Liver (tissue), 9 donors: ENCODE results near the gene MYMK. TPM values are rescaled to one million over a fixed set of nuclear protein-coding genes. Genes with fewer than 3 reads are reported as not detected.

Experiments
- DNase-seq: peaks from one replicate; pipeline ENCODE4 v3.0.0-alpha.2; 2017; ENCODE audit warnings: low spot score
- H3K27ac ChIP-seq, 2 donors: one replicate each; pipeline ENCODE4 v1.7.0; 2013; ENCODE audit warnings: inconsistent platforms in 2 of 2, low read length in 2 of 2, control low read depth in 1 of 2, low read depth in 1 of 2, mild to moderate bottlenecking in 1 of 2
- H3K27me3 ChIP-seq, 4 donors: one replicate each; pipeline versions ENCODE4 v1.6.1 to v1.7.0; 2013; ENCODE audit warnings: low read length in 3 of 4, inconsistent platforms in 1 of 4, mild to moderate bottlenecking in 1 of 4, moderate library complexity in 1 of 4; ENCODE audit not compliant: control insufficient read depth in 4 of 4, insufficient read depth in 4 of 4
- H3K36me3 ChIP-seq, 4 donors: one replicate each; pipeline versions ENCODE4 v1.6.1 to v1.7.0; 2013; ENCODE audit warnings: low read length in 3 of 4, mild to moderate bottlenecking in 3 of 4, low read depth in 1 of 4, moderate library complexity in 1 of 4; ENCODE audit not compliant: control insufficient read depth in 4 of 4, insufficient read depth in 3 of 4
- H3K4me1 ChIP-seq, 4 donors: one replicate each; pipeline versions ENCODE4 v1.6.1 to v1.7.0; 2013; ENCODE audit warnings: low read length in 3 of 4, mild to moderate bottlenecking in 3 of 4, moderate library complexity in 1 of 4; ENCODE audit not compliant: control insufficient read depth in 4 of 4, insufficient read depth in 4 of 4
- H3K4me3 ChIP-seq, 3 donors: one replicate each; pipeline versions ENCODE4 v1.6.1 to v1.7.0; 2013; ENCODE audit warnings: low read length in 3 of 3, control low read depth in 1 of 3, low read depth in 1 of 3, mild to moderate bottlenecking in 1 of 3
- H3K9ac ChIP-seq, 2 donors: one replicate each; pipeline ENCODE4 v1.7.0; 2013; ENCODE audit warnings: low read length in 2 of 2, mild to moderate bottlenecking in 2 of 2, moderate library complexity in 2 of 2, control low read depth in 1 of 2, low read depth in 1 of 2
- H3K9me3 ChIP-seq, 4 donors: one replicate each; pipeline versions ENCODE4 v1.6.1 to v1.7.0; 2013; ENCODE audit warnings: low read length in 3 of 4; ENCODE audit not compliant: control insufficient read depth in 4 of 4
- CTCF ChIP-seq: fragments of 150-350 bp; IDR thresholded peaks from 2 replicates; pipeline ENCODE4 v1.5.1; 2017; ENCODE audit warnings: improper control_type of control experiment, low read depth, low read length; ENCODE audit not compliant: missing input control
- EGR1 ChIP-seq, 2 donors: IDR thresholded peaks; 2 replicates each; pipeline ENCODE4 v1.6.1; 2016 to 2018; ENCODE audit warnings: antibody characterized with exemption in 2 of 2, low read depth in 2 of 2
- FOXA1 ChIP-seq: IDR thresholded peaks from 2 replicates; pipeline ENCODE4 v1.6.1; 2016; ENCODE audit warnings: antibody characterized with exemption
- FOXA2 ChIP-seq: IDR thresholded peaks from 2 replicates; pipeline ENCODE4 v1.6.1; 2016; ENCODE audit warnings: antibody characterized with exemption
- GABPA ChIP-seq, 2 donors: IDR thresholded peaks in 1 of 2; conservative IDR thresholded peaks in 1 of 2; 2 replicates each; pipeline ENCODE4 v1.6.1; 2016; ENCODE audit warnings: antibody characterized with exemption in 2 of 2, mild to moderate bottlenecking in 1 of 2, moderate library complexity in 1 of 2
- HNF4A ChIP-seq, 2 donors: conservative IDR thresholded peaks; 2 replicates each; pipeline ENCODE4 v1.6.1; 2016; ENCODE audit warnings: antibody characterized with exemption in 2 of 2, mild to moderate bottlenecking in 2 of 2
- HNF4G ChIP-seq: IDR thresholded peaks from 2 replicates; pipeline ENCODE4 v1.6.1; 2016; ENCODE audit warnings: antibody characterized with exemption
- JUND ChIP-seq, 2 donors: IDR thresholded peaks; 2 replicates each; pipeline ENCODE4 v1.6.1; 2016; ENCODE audit warnings: antibody characterized with exemption in 2 of 2
- MAX ChIP-seq: IDR thresholded peaks from 2 replicates; pipeline ENCODE4 v1.6.1; 2016; ENCODE audit warnings: antibody characterized with exemption
- NR2F2 ChIP-seq: IDR thresholded peaks from 2 replicates; pipeline ENCODE4 v1.6.1; 2016; ENCODE audit warnings: antibody characterized with exemption
- RAD21 ChIP-seq, 2 donors: IDR thresholded peaks; 2 replicates each; pipeline ENCODE4 v1.6.1; 2016; ENCODE audit warnings: antibody characterized with exemption in 2 of 2, mild to moderate bottlenecking in 2 of 2
- REST ChIP-seq: IDR thresholded peaks from 2 replicates; pipeline ENCODE4 v1.6.1; 2016; ENCODE audit warnings: antibody characterized with exemption, mild to moderate bottlenecking
- RXRA ChIP-seq, 2 donors: IDR thresholded peaks; 2 replicates each; pipeline ENCODE4 v1.6.1; 2017 to 2018; ENCODE audit warnings: antibody characterized with exemption in 2 of 2, mild to moderate bottlenecking in 1 of 2
- SP1 ChIP-seq: IDR thresholded peaks from 2 replicates; pipeline ENCODE4 v1.6.1; 2018; ENCODE audit warnings: antibody characterized with exemption, mild to moderate bottlenecking
- TAF1 ChIP-seq: conservative IDR thresholded peaks from 2 replicates; pipeline ENCODE4 v1.6.1; 2016; ENCODE audit warnings: antibody characterized with exemption, mild to moderate bottlenecking
- YY1 ChIP-seq: IDR thresholded peaks from 2 replicates; pipeline ENCODE4 v1.6.1; 2016; ENCODE audit warnings: antibody characterized with exemption, mild to moderate bottlenecking
- ZBTB33 ChIP-seq: IDR thresholded peaks from 2 replicates; pipeline ENCODE4 v1.6.1; 2016; ENCODE audit warnings: antibody characterized with exemption
- WGBS: extraction: QIAGEN DNeasy Blood & Tissue Kit; methylation state at CpG from one replicate; pipeline ENCODE4 v1.1.7; 2013; 5-methylcytosine and 5-hydroxymethylcytosine counted together
- polyA plus RNA-seq, 2 donors: library from polyadenylated mRNA; stranded (reverse) in 1 of 2; unstranded in 1 of 2; fragments of 200-250 nt in 1 of 2; fragments of >200 nt in 1 of 2; fragmentation: Nextera tagmentation in 1 of 2; extraction: Ambion mirVana in 1 of 2; gene quantifications; one replicate each; pipeline versions ENCODE4 v1.2.1 to v1.2.3, GENCODE V29; 2013 to 2015
- total RNA-seq, 2 donors: library from RNA; depleted of rRNA; stranded (reverse); fragments of >200 nt; gene quantifications; one replicate each; pipeline ENCODE4 v1.2.3, GENCODE V29; 2014
- donor health status: healthy.
- donor health status: healthy.
- donor health status: healthy.
- donor health status: healthy.
- donor health status: healthy.

MYMK gene
- total and polyA plus RNA-seq, 4 donors: not detected

- H3K4me1 ChIP-seq: peaks cover 0 to 20% (median 10%) of the 10 kb centered on the region in 4 donors
- WGBS: 81% methylated on average over 11 of the region's 11 CpGs
- no peak for TF ChIP-seq RXRA (IDR thresholded peaks at IDR 0.05)
- TF ChIP-seq EGR1 (IDR thresholded peaks at IDR 0.05; ENCODE audit: low read depth in 2 of 2): no peak
- TF ChIP-seq REST: no peak
- no peak for TF ChIP-seq HNF4G
- TF ChIP-seq SP1: no peak
- no peak for TF ChIP-seq MAX
- TF ChIP-seq ZBTB33: no peak
- no peak for TF ChIP-seq YY1
- TF ChIP-seq TAF1: no peak
- no peak for TF ChIP-seq GABPA (IDR thresholded peaks at IDR 0.05 in 1 of 2, conservative IDR thresholded peaks at IDR 0.05 in 1 of 2)
- no peak for TF ChIP-seq FOXA1
- TF ChIP-seq NR2F2: no peak
- no peak for TF ChIP-seq HNF4A (conservative IDR thresholded peaks at IDR 0.05)
- DNase-seq: no peak
- peaks cover 0 to 8% (median 3%) of the 10 kb centered on the region in 4 donors for H3K36me3 ChIP-seq
- H3K27ac ChIP-seq: no peak overlapping the region
- H3K9ac ChIP-seq: no peak overlapping the region
- H3K9me3 ChIP-seq: no peaks in the 10 kb centered on the region
- no peak overlapping the region for H3K4me3 ChIP-seq
- no peaks in the 10 kb centered on the region for H3K27me3 ChIP-seq
Measured at GRCh38 chr9:133472277-133472645, 52.5 kb downstream of the MYMK start.

GRCh38 chr9:133471551-133472276 is 53.0 kb downstream of the MYMK start:
- Histone ChIP-seq H3K4me3 (no peak overlapping the region), H3K27me3 (no peaks in the 10 kb centered on the region), H3K27ac (no peak overlapping the region), H3K36me3 (peaks cover 0 to 8% (median 6%) of the 10 kb centered on the region in 4 donors), H3K9me3 (no peaks in the 10 kb centered on the region), H3K4me1 (peaks cover 0 to 20% (median 9%) of the 10 kb centered on the region in 4 donors), H3K9ac (no peak overlapping the region)
- 67% methylated on average over 27 of the region's 27 CpGs for WGBS
- no peak for DNase-seq
- TF ChIP-seq MAX (no peak), GABPA (IDR thresholded peaks at IDR 0.05 in 1 of 2, conservative IDR thresholded peaks at IDR 0.05 in 1 of 2) (no peak), JUND (IDR thresholded peaks at IDR 0.05) (no peak), RXRA (IDR thresholded peaks at IDR 0.05) (no peak), YY1 (no peak), FOXA2 (no peak), ZBTB33 (no peak), HNF4G (no peak), RAD21 (IDR thresholded peaks at IDR 0.05) (no peak), REST (no peak), CTCF (no peak), TAF1 (no peak)
